T-helper 1 cell treated with Interleukin-12 subunit alpha and Interleukin-12 subunit beta and Interleukin-4 antibody, amounts not matched to agents 30 μg/mL and 1 μg/mL, for 36 hours (primary cell): ENCODE measurements around the gene RNF157.
A peak's percentile ranks its signal among the peaks of the same experiment; 100 is the strongest.

Experiments used
- H3K27ac Mint-ChIP-seq: one replicate; pipeline ENCODE4 v1.8.0; 2021; ENCODE audit warnings: mild to moderate bottlenecking, mixed read lengths
- H3K27me3 Mint-ChIP-seq: one replicate; pipeline ENCODE4 v1.8.0; 2021; ENCODE audit warnings: low read depth, mixed read lengths
- H3K36me3 Mint-ChIP-seq: one replicate; pipeline ENCODE4 v1.8.0; 2021; ENCODE audit warnings: low read depth, mixed read lengths
- H3K4me1 Mint-ChIP-seq: one replicate; pipeline ENCODE4 v1.8.0; 2021; ENCODE audit warnings: low read depth, mixed read lengths
- H3K4me3 Mint-ChIP-seq: one replicate; pipeline ENCODE4 v1.8.0; 2021; ENCODE audit warnings: mild to moderate bottlenecking, moderate library complexity, mixed read lengths
- H3K9me3 Mint-ChIP-seq: one replicate; pipeline ENCODE4 v1.8.0; 2021; ENCODE audit warnings: mixed read lengths

RNF157 gene

GRCh38 chr17:76240461-76241203 is at the start of gene RNF157:
Gene RNF157, minus strand, starts transcription at chr17:76240493. Its CDS starts 253 bp downstream, at chr17:76240240.
- Mint-ChIP-seq H3K36me3 (peaks cover 19% of the 10 kb centered on the region), H3K4me3 (peak within 1 kb of the TSS; percentile 92), H3K9me3 (peaks cover 4% of the 10 kb centered on the region), H3K4me1 (peaks cover 62% of the 10 kb centered on the region), H3K27ac (peak within 1 kb of the TSS; percentile 92), H3K27me3 (no peaks in the 10 kb centered on the region)

- Mint-ChIP-seq H3K27ac (no peak overlapping the region), H3K9me3 (no peaks in the 10 kb centered on the region), H3K4me1 (peaks cover 6% of the 10 kb centered on the region), H3K4me3 (no peak overlapping the region), H3K27me3 (no peaks in the 10 kb centered on the region), H3K36me3 (no peaks in the 10 kb centered on the region)
Measured at GRCh38 chr17:76281573-76282371, 41.5 kb upstream of the RNF157 start.

- Mint-ChIP-seq H3K36me3 (no peaks in the 10 kb centered on the region), H3K4me3 (no peak overlapping the region), H3K9me3 (no peaks in the 10 kb centered on the region), H3K27ac (no peak overlapping the region), H3K4me1 (peaks cover 6% of the 10 kb centered on the region), H3K27me3 (no peaks in the 10 kb centered on the region)
Measured at GRCh38 chr17:76280650-76281049, 40.4 kb upstream of the RNF157 start.

- H3K36me3 Mint-ChIP-seq = peaks cover 1% of the 10 kb centered on the region
- H3K27ac Mint-ChIP-seq = no peak overlapping the region
- no peak overlapping the region for H3K4me3 Mint-ChIP-seq
- no peaks in the 10 kb centered on the region for H3K27me3 Mint-ChIP-seq
- H3K4me1 Mint-ChIP-seq = peaks cover 8% of the 10 kb centered on the region
- no peaks in the 10 kb centered on the region for H3K9me3 Mint-ChIP-seq
Measured at GRCh38 chr17:76279742-76280287, 39.5 kb upstream of the RNF157 start.

GRCh38 chr17:76278952-76279741 is 38.9 kb upstream of the RNF157 start:
- Mint-ChIP-seq H3K4me1 (peaks cover 11% of the 10 kb centered on the region), H3K4me3 (no peak overlapping the region), H3K27me3 (no peaks in the 10 kb centered on the region), H3K9me3 (no peaks in the 10 kb centered on the region), H3K36me3 (peaks cover 2% of the 10 kb centered on the region), H3K27ac (no peak overlapping the region)

GRCh38 chr17:76278268-76278908 is 38.1 kb upstream of the RNF157 start:
- Mint-ChIP-seq H3K4me1 (peaks cover 11% of the 10 kb centered on the region), H3K9me3 (no peaks in the 10 kb centered on the region), H3K27me3 (no peaks in the 10 kb centered on the region), H3K36me3 (peaks cover 2% of the 10 kb centered on the region), H3K27ac (no peak overlapping the region), H3K4me3 (no peak overlapping the region)

GRCh38 chr17:76277300-76278267 is 37.3 kb upstream of the RNF157 start:
- Mint-ChIP-seq H3K36me3 (peaks cover 2% of the 10 kb centered on the region), H3K4me3 (no peak overlapping the region), H3K27me3 (no peaks in the 10 kb centered on the region), H3K9me3 (no peaks in the 10 kb centered on the region), H3K27ac (peak overlapping the region; percentile 0), H3K4me1 (peaks cover 11% of the 10 kb centered on the region)

GRCh38 chr17:76276461-76277299 is 36.4 kb upstream of the RNF157 start:
- Mint-ChIP-seq H3K4me1 (peaks cover 13% of the 10 kb centered on the region), H3K36me3 (peaks cover 2% of the 10 kb centered on the region), H3K4me3 (no peak overlapping the region), H3K27me3 (no peaks in the 10 kb centered on the region), H3K9me3 (no peaks in the 10 kb centered on the region), H3K27ac (peak overlapping the region; percentile 41)

GRCh38 chr17:76276069-76276431 is 35.8 kb upstream of the RNF157 start:
- Mint-ChIP-seq H3K27ac (no peak overlapping the region), H3K36me3 (peaks cover 5% of the 10 kb centered on the region), H3K4me1 (peaks cover 13% of the 10 kb centered on the region), H3K4me3 (no peak overlapping the region), H3K9me3 (no peaks in the 10 kb centered on the region), H3K27me3 (no peaks in the 10 kb centered on the region)

- H3K4me3 Mint-ChIP-seq = no peak overlapping the region
- peaks cover 9% of the 10 kb centered on the region for H3K36me3 Mint-ChIP-seq
- H3K27ac Mint-ChIP-seq = no peak overlapping the region
- H3K9me3 Mint-ChIP-seq = no peaks in the 10 kb centered on the region
- no peaks in the 10 kb centered on the region for H3K27me3 Mint-ChIP-seq
- peaks cover 17% of the 10 kb centered on the region for H3K4me1 Mint-ChIP-seq
Measured at GRCh38 chr17:76275382-76276068, 35.2 kb upstream of the RNF157 start.

GRCh38 chr17:76274112-76274956 is 34.0 kb upstream of the RNF157 start:
- Mint-ChIP-seq H3K9me3 (no peaks in the 10 kb centered on the region), H3K36me3 (peaks cover 16% of the 10 kb centered on the region), H3K27me3 (no peaks in the 10 kb centered on the region), H3K4me1 (peaks cover 22% of the 10 kb centered on the region), H3K27ac (peak overlapping the region; percentile 63), H3K4me3 (no peak overlapping the region)
